MV-4-11 (cell line): Measurements from ENCODE around the gene DMBX1.

Experiments
- DNase-seq: peaks from one replicate; lab custom pipeline; 2025; lab: John Stamatoyannopoulos, UW

The DMBX1 gene

GRCh38 chr1:46483589-46483988 lies 6.0 kb upstream of the DMBX1 start:
- no peak for DNase-seq

- DNase-seq = no peak
Measured at GRCh38 chr1:46484783-46485490, 4.7 kb upstream of the DMBX1 start.

GRCh38 chr1:46485564-46486431 lies 3.8 kb upstream of the DMBX1 start:
- DNase-seq = no peak

GRCh38 chr1:46486432-46487015 lies 3.1 kb upstream of the DMBX1 start:
- no peak for DNase-seq

GRCh38 chr1:46487818-46488218 lies 1.8 kb upstream of the DMBX1 start:
- peak; percentile 23 for DNase-seq

- DNase-seq = peak; percentile 76
Measured at GRCh38 chr1:46488343-46489168, 1.1 kb upstream of the DMBX1 start.

- DNase-seq = no peak
Measured at GRCh38 chr1:46489169-46489637, 433 bp upstream of the DMBX1 start.

- DNase-seq = no peak
Measured at GRCh38 chr1:46490406-46490655, 695 bp downstream of the DMBX1 start.

- no peak for DNase-seq
Measured at GRCh38 chr1:46490656-46491442, 1.2 kb downstream of the DMBX1 start.

GRCh38 chr1:46491443-46492268 lies 2.0 kb downstream of the DMBX1 start:
- no peak for DNase-seq

- DNase-seq = no peak
Measured at GRCh38 chr1:46492269-46492853, 2.7 kb downstream of the DMBX1 start.

- no peak for DNase-seq
Measured at GRCh38 chr1:46492871-46493270, 3.2 kb downstream of the DMBX1 start.

GRCh38 chr1:46493316-46494032 lies 3.8 kb downstream of the DMBX1 start:
- DNase-seq = no peak

- no peak for DNase-seq
Measured at GRCh38 chr1:46494910-46495309, 5.3 kb downstream of the DMBX1 start.

GRCh38 chr1:46495778-46496177 lies 6.1 kb downstream of the DMBX1 start:
- no peak for DNase-seq

- DNase-seq = no peak
Measured at GRCh38 chr1:46496505-46496904, 6.9 kb downstream of the DMBX1 start.

GRCh38 chr1:46497020-46497419 lies 7.4 kb downstream of the DMBX1 start:
- no peak for DNase-seq

GRCh38 chr1:46497665-46498064 lies 8.0 kb downstream of the DMBX1 start:
- DNase-seq = no peak

GRCh38 chr1:46501528-46501927 lies 11.9 kb downstream of the DMBX1 start:
- DNase-seq = no peak

- no peak for DNase-seq
Measured at GRCh38 chr1:46503421-46503820, 13.8 kb downstream of the DMBX1 start.
